SK-N-MC (cell line): ENCODE data around the gene SNAI3.

Experiments used
- EZH2 ChIP-seq: fragments of 200-600 bp; sonication (generic); IDR thresholded peaks from one replicate; pipeline ENCODE4 v1.6.1; 2017; ENCODE audit warnings: antibody characterized with exemption
- POLR2AphosphoS5 ChIP-seq: IDR thresholded peaks from 2 replicates; pipeline ENCODE4 v1.6.1; 2012; ENCODE audit warnings: mild to moderate bottlenecking, low read depth, low read length, borderline replicate concordance

DNA sequence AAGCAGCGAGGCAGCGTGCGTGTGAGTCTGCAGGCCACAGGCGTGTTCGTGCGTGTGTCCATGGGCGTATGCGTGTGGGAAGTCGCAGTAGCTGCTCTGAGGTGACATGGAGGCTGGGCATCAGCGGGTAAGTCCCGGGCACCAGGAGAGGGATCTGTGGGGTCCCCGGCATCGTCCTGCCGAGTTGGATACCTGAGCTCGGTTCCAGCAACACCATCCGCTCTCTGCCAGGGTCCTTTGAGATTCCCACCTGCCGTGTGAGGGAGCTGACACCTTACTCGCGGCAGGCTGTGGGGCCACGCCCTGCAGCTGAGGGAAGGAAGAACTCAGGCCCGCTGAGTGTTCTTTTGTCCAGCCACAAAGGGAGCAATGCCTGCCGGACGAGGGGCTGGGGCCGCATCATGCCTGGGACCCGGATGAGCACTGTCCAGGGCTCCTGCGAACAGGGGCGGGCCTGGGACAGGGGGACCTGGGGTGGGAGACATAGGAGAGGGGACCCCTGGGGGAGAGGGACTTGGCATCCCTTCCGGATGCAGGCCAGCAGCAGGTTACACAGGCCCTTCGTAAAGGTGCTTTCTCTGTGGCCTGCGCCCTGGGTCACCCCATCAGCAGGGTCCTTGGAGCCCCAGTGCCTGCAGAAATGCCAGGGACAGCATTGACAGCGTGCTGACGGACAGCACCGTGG, 5.0 kb upstream of the SNAI3 start:
- TF ChIP-seq POLR2AphosphoS5 (no peak), EZH2 (no peak)
